ENCODE measurements around the gene IL17RA.
A peak's percentile ranks its signal among the peaks of the same experiment; 100 is the strongest.
"Not testable (repeated sequence)": the region's sequence is repeated elsewhere in the genome, so short reads cannot be mapped to it uniquely, and the experiment has no call there.

Gene IL17RA

GRCh38 chr22:17084554-17085276 is at the start of gene IL17RA:
TSS of gene IL17RA (plus strand) at chr22:17085000. CDS start at chr22:17085092, 92 bp downstream.
- peak; percentile 84 to 94 for DNase-seq (ENCODE audit: low read depth in 2 of 2)

- no peak for DNase-seq (ENCODE audit: low read depth in 2 of 2)
Observed at GRCh38 chr22:17035246-17035645, 49.6 kb upstream of the IL17RA start.

- DNase-seq (ENCODE audit: low read depth in 2 of 2), result not testable (repeated sequence)
Observed at GRCh38 chr22:17035976-17036841, 48.6 kb upstream of the IL17RA start.

GRCh38 chr22:17036842-17037711 is 47.7 kb upstream of the IL17RA start:
- DNase-seq (ENCODE audit: low read depth in 2 of 2), result not testable (repeated sequence)

GRCh38 chr22:17043521-17043920 is 41.3 kb upstream of the IL17RA start:
- DNase-seq (ENCODE audit: low read depth in 2 of 2), result no peak

GRCh38 chr22:17046566-17047348 is 38.0 kb upstream of the IL17RA start:
- no peak for DNase-seq (ENCODE audit: low read depth in 2 of 2)

GRCh38 chr22:17047656-17048055 is 37.1 kb upstream of the IL17RA start:
- no peak for DNase-seq (ENCODE audit: low read depth in 2 of 2)

GRCh38 chr22:17056058-17056457 is 28.7 kb upstream of the IL17RA start:
- DNase-seq (ENCODE audit: low read depth in 2 of 2), result no peak

GRCh38 chr22:17056807-17057206 is 28.0 kb upstream of the IL17RA start:
- no peak for DNase-seq (ENCODE audit: low read depth in 2 of 2)

- peak in 1 of 2 donors; percentile 39 for DNase-seq (ENCODE audit: low read depth in 2 of 2)
Observed at GRCh38 chr22:17057959-17058814, 26.6 kb upstream of the IL17RA start.

GRCh38 chr22:17060126-17060525 is 24.7 kb upstream of the IL17RA start:
- no peak for DNase-seq (ENCODE audit: low read depth in 2 of 2)

GRCh38 chr22:17063411-17064106 is 21.2 kb upstream of the IL17RA start:
- no peak for DNase-seq (ENCODE audit: low read depth in 2 of 2)

- DNase-seq (ENCODE audit: low read depth in 2 of 2), result no peak
Observed at GRCh38 chr22:17064498-17065100, 20.2 kb upstream of the IL17RA start.

- DNase-seq (ENCODE audit: low read depth in 2 of 2), result no peak
Observed at GRCh38 chr22:17065433-17065832, 19.4 kb upstream of the IL17RA start.

GRCh38 chr22:17072877-17073276 is 11.9 kb upstream of the IL17RA start:
- no peak for DNase-seq (ENCODE audit: low read depth in 2 of 2)

- DNase-seq (ENCODE audit: low read depth in 2 of 2), result no peak
Observed at GRCh38 chr22:17074648-17075002, 10.2 kb upstream of the IL17RA start.

GRCh38 chr22:17077255-17077654 is 7.5 kb upstream of the IL17RA start:
- DNase-seq (ENCODE audit: low read depth in 2 of 2), result no peak

GRCh38 chr22:17079572-17079971 is 5.2 kb upstream of the IL17RA start:
- no peak for DNase-seq (ENCODE audit: low read depth in 2 of 2)

GRCh38 chr22:17083255-17083654 is 1.5 kb upstream of the IL17RA start:
- DNase-seq (ENCODE audit: low read depth in 2 of 2), result no peak
